HG02798 (cell line): ENCODE results near the gene APEH.

Source experiments
- ATAC-seq: cut with Tn5 transposase; IDR thresholded peaks from one replicate; pipeline ENCODE4 v1.9.1; 2021; ENCODE audit warnings: mild to moderate bottlenecking; ENCODE audit not compliant: unreplicated experiment, poor library complexity

The APEH gene

GRCh38 chr3:49673715-49674496 lies at the start of gene APEH:
Gene APEH (plus strand): TSS chr3:49674351. CDS start chr3:49674402, 51 bp downstream.
- ATAC-seq: peak; percentile 82

GRCh38 chr3:49625071-49625470 lies 49.1 kb upstream of the APEH start:
- no peak for ATAC-seq

- no peak for ATAC-seq
Measured at GRCh38 chr3:49626101-49626581, 48.0 kb upstream of the APEH start.

- no peak for ATAC-seq
Measured at GRCh38 chr3:49626796-49627195, 47.4 kb upstream of the APEH start.

- no peak for ATAC-seq
Measured at GRCh38 chr3:49627634-49628033, 46.5 kb upstream of the APEH start.

- ATAC-seq: no peak
Measured at GRCh38 chr3:49628249-49628648, 45.9 kb upstream of the APEH start.

GRCh38 chr3:49629451-49629850 lies 44.7 kb upstream of the APEH start:
- no peak for ATAC-seq

GRCh38 chr3:49629866-49630265 lies 44.3 kb upstream of the APEH start:
- ATAC-seq: no peak

GRCh38 chr3:49630784-49631183 lies 43.4 kb upstream of the APEH start:
- ATAC-seq: no peak

GRCh38 chr3:49634736-49635135 lies 39.4 kb upstream of the APEH start:
- ATAC-seq: no peak

GRCh38 chr3:49636883-49637609 lies 37.1 kb upstream of the APEH start:
- ATAC-seq: no peak

- ATAC-seq: no peak
Measured at GRCh38 chr3:49638445-49638844, 35.7 kb upstream of the APEH start.

GRCh38 chr3:49639551-49639950 lies 34.6 kb upstream of the APEH start:
- no peak for ATAC-seq

GRCh38 chr3:49641292-49641691 lies 32.9 kb upstream of the APEH start:
- ATAC-seq: no peak

GRCh38 chr3:49641921-49642707 lies 32.0 kb upstream of the APEH start:
- ATAC-seq: no peak

GRCh38 chr3:49642708-49643145 lies 31.4 kb upstream of the APEH start:
- no peak for ATAC-seq

GRCh38 chr3:49644684-49645083 lies 29.5 kb upstream of the APEH start:
- ATAC-seq: no peak

- ATAC-seq: no peak
Measured at GRCh38 chr3:49646236-49646635, 27.9 kb upstream of the APEH start.

GRCh38 chr3:49647741-49648140 lies 26.4 kb upstream of the APEH start:
- no peak for ATAC-seq

- ATAC-seq: no peak
Measured at GRCh38 chr3:49648354-49649019, 25.7 kb upstream of the APEH start.
